Upper lobe of left lung (tissue), 4 donors: ENCODE data around the gene KAZN.

Experiments used
- CTCF ChIP-seq, 6 experiments: fragments of 450-650 bp in 4 of 6; fragments of 200-600 bp in 2 of 6; sonication (generic) in 2 of 6; IDR thresholded peaks; one replicate each; pipeline ENCODE4 v1.5.1; 2016 to 2019; ENCODE audit warnings: antibody characterized with exemption in 6 of 6
- EP300 ChIP-seq, 4 donors: sonication (generic); formaldehyde crosslinking; IDR thresholded peaks; one replicate each; pipeline ENCODE4 v1.5.1; 2017; ENCODE audit warnings: antibody characterized with exemption in 4 of 4, control low read depth in 2 of 4
- POLR2A ChIP-seq, 4 donors: fragments of 450-650 bp; IDR thresholded peaks; one replicate each; pipeline ENCODE4 v1.5.1; 2016 to 2017; ENCODE audit warnings: antibody characterized with exemption in 4 of 4, mild to moderate bottlenecking in 2 of 4
- POLR2AphosphoS5 ChIP-seq, 2 donors: sonication (generic); formaldehyde crosslinking; IDR thresholded peaks; one replicate each; pipeline ENCODE4 v1.5.1; 2017; ENCODE audit warnings: antibody characterized with exemption in 2 of 2

- TF ChIP-seq CTCF (IDR thresholded peaks at IDR 0.05) (no peak), POLR2A (IDR thresholded peaks at IDR 0.05) (no peak), EP300 (IDR thresholded peaks at IDR 0.05) (no peak), POLR2AphosphoS5 (IDR thresholded peaks at IDR 0.05) (no peak)
These were observed 471.8 kb downstream of the KAZN start for GRCh38 chr1:15070145-15070748.
